ENCODE data around the gene DOCK2.

DOCK2 gene

DNA sequence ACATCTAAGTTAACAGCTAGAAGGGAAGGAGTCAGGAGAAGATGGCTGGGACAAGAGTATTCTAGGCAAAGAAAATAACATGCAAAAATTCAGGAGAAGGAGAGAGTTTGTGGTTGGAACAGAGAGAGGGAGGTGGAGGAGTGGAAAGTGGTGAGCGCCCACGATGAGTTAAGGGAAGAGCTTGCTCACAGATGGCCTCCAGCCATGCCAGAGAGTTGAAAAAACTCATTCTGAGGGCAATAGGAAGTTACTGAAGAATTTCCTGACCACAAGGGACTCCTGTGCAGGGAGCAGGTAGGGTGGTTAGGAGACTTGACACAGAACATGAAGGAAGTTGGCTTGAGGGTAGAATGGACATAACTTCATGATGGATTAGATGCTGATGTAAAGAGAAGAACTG lies 159.7 kb downstream of the DOCK2 start:
- no peaks in the 10 kb centered on the region for H3K27me3 ChIP-seq (ENCODE audit: low read length)
- peaks cover 4% of the 10 kb centered on the region; the same call in 1 of the 2 replicates for H4K20me1 ChIP-seq (ENCODE audit: low read depth, low read length)
- no peaks in the 10 kb centered on the region for H3K79me2 ChIP-seq (ENCODE audit: insufficient read depth, low read length)
- no peaks in the 10 kb centered on the region for H3F3A ChIP-seq (ENCODE audit: insufficient read depth)
- no peak overlapping the region for H3K27ac ChIP-seq (ENCODE audit: low read depth, low read length)
- TF ChIP-seq, protein P1, sequence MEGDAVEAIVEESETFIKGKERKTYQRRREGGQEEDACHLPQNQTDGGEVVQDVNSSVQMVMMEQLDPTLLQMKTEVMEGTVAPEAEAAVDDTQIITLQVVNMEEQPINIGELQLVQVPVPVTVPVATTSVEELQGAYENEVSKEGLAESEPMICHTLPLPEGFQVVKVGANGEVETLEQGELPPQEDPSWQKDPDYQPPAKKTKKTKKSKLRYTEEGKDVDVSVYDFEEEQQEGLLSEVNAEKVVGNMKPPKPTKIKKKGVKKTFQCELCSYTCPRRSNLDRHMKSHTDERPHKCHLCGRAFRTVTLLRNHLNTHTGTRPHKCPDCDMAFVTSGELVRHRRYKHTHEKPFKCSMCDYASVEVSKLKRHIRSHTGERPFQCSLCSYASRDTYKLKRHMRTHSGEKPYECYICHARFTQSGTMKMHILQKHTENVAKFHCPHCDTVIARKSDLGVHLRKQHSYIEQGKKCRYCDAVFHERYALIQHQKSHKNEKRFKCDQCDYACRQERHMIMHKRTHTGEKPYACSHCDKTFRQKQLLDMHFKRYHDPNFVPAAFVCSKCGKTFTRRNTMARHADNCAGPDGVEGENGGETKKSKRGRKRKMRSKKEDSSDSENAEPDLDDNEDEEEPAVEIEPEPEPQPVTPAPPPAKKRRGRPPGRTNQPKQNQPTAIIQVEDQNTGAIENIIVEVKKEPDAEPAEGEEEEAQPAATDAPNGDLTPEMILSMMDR (IDR thresholded peaks at IDR 0.05; ENCODE audit: insufficient read depth, low read length, poor library complexity, severe bottlenecking): no peak
- no peak for TF ChIP-seq EZH2phosphoT487 (conservative IDR thresholded peaks at IDR 0.05; ENCODE audit: low read length)
- H3K9me3 ChIP-seq (ENCODE audit: insufficient read depth, low read length): no peaks in the 10 kb centered on the region
- H3K9me2 ChIP-seq (replicated peaks; ENCODE audit: insufficient read depth, low read length): no peaks in the 10 kb centered on the region
- H3K9ac ChIP-seq (ENCODE audit: low read length): no peak overlapping the region
- no peak overlapping the region for H2AFZ ChIP-seq (ENCODE audit: low read depth, low read length, severe bottlenecking)
- H3K36me3 ChIP-seq (ENCODE audit: low read length): no peaks in the 10 kb centered on the region; the same call in 1 of the 2 replicates
- no peak overlapping the region for H3K4me3 ChIP-seq (ENCODE audit: insufficient read depth, low read length, poor library complexity, severe bottlenecking)
- H3K4me2 ChIP-seq (ENCODE audit: low read depth, low read length, poor library complexity, severe bottlenecking): no peak overlapping the region

DNA sequence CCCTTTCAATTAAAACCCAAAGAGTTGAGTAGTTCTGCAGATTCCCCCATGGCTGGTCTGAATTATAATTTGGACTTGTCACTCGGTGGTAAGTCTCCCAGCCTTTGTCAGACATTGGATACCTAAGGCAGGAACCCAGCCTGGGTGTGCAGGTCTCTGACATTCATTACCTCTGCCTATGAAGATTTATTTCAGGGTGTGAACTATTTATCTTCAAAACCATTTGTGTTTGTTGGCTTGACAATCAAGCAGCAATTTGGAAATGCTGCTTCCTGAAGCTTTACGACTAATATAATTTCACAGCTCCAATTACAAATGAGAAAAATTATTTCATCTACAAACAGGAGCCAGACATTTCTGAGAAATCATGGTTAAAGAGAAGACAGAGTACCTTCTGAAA lies 160.5 kb downstream of the DOCK2 start:
- Histone ChIP-seq H3K9ac (ENCODE audit: low read length) (no peak overlapping the region), H4K20me1 (ENCODE audit: low read depth, low read length) (peaks cover 4% of the 10 kb centered on the region; the same call in 1 of the 2 replicates), H3K36me3 (ENCODE audit: low read length) (no peaks in the 10 kb centered on the region; the same call in 1 of the 2 replicates), H3K27ac (ENCODE audit: low read depth, low read length) (no peak overlapping the region), H3K27me3 (ENCODE audit: low read length) (no peaks in the 10 kb centered on the region), H2AFZ (ENCODE audit: low read depth, low read length, severe bottlenecking) (no peak overlapping the region), H3K9me2 (replicated peaks; ENCODE audit: insufficient read depth, low read length) (no peaks in the 10 kb centered on the region), H3K4me2 (ENCODE audit: low read depth, low read length, poor library complexity, severe bottlenecking) (no peak overlapping the region), H3F3A (ENCODE audit: insufficient read depth) (no peaks in the 10 kb centered on the region), H3K79me2 (ENCODE audit: insufficient read depth, low read length) (no peaks in the 10 kb centered on the region), H3K4me3 (ENCODE audit: insufficient read depth, low read length, poor library complexity, severe bottlenecking) (no peak overlapping the region), H3K9me3 (ENCODE audit: insufficient read depth, low read length) (no peaks in the 10 kb centered on the region)
- TF ChIP-seq EZH2phosphoT487 (conservative IDR thresholded peaks at IDR 0.05; ENCODE audit: low read length): no peak
- TF ChIP-seq, protein P1 (IDR thresholded peaks at IDR 0.05; ENCODE audit: insufficient read depth, low read length, poor library complexity, severe bottlenecking): no peak

DNA sequence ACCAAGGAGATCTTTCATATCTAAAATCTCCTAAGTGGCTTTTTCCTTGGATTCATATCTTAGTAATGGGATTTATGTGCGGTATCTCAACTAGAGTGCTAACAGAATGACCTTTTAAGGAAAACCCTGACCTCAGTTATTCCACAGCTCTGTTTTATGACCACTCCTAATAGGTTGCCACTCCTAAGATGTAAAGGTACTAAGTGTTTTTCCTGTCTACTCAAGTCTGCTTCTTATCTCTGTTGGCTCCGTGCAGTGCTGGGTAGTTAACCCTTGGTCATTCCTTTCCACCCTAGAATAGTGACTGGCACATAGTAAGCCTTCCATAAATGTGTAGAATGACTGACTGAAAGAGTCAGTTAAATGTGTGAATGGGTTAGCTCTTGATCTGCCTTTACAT lies 161.4 kb downstream of the DOCK2 start:
- no peak overlapping the region for H3K4me3 ChIP-seq (ENCODE audit: insufficient read depth, low read length, poor library complexity, severe bottlenecking)
- no peak overlapping the region for H3K27ac ChIP-seq (ENCODE audit: low read depth, low read length)
- no peak overlapping the region for H2AFZ ChIP-seq (ENCODE audit: low read depth, low read length, severe bottlenecking)
- H3K9ac ChIP-seq (ENCODE audit: low read length): no peak overlapping the region
- no peaks in the 10 kb centered on the region for H3K9me2 ChIP-seq (replicated peaks; ENCODE audit: insufficient read depth, low read length)
- no peaks in the 10 kb centered on the region for H3K27me3 ChIP-seq (ENCODE audit: low read length)
- no peaks in the 10 kb centered on the region for H3K9me3 ChIP-seq (ENCODE audit: insufficient read depth, low read length)
- no peaks in the 10 kb centered on the region for H3F3A ChIP-seq (ENCODE audit: insufficient read depth)
- no peaks in the 10 kb centered on the region for H3K79me2 ChIP-seq (ENCODE audit: insufficient read depth, low read length)
- no peak for TF ChIP-seq EZH2phosphoT487 (conservative IDR thresholded peaks at IDR 0.05; ENCODE audit: low read length)
- TF ChIP-seq, protein P1 (IDR thresholded peaks at IDR 0.05; ENCODE audit: insufficient read depth, low read length, poor library complexity, severe bottlenecking): no peak
- H3K36me3 ChIP-seq (ENCODE audit: low read length): peaks cover 6% of the 10 kb centered on the region; the same call in 1 of the 2 replicates
- peaks cover 4% of the 10 kb centered on the region; the same call in 1 of the 2 replicates for H4K20me1 ChIP-seq (ENCODE audit: low read depth, low read length)
- no peak overlapping the region for H3K4me2 ChIP-seq (ENCODE audit: low read depth, low read length, poor library complexity, severe bottlenecking)
